HUES6 (cell line): ENCODE measurements around the gene CIAO1.

ENCODE experiments used
- H3K27ac ChIP-seq: 2 replicates; pipeline ENCODE4 v1.7.0; 2013; ENCODE audit warnings: low read depth, mild to moderate bottlenecking, low read length, inconsistent platforms
- H3K27me3 ChIP-seq: 2 replicates; pipeline ENCODE4 v1.6.1; 2013; ENCODE audit warnings: low read length; ENCODE audit not compliant: control insufficient read depth, insufficient read depth
- H3K36me3 ChIP-seq: 2 replicates; pipeline ENCODE4 v1.6.1; 2013; ENCODE audit warnings: low read length; ENCODE audit not compliant: control insufficient read depth, insufficient read depth
- H3K4me1 ChIP-seq: 2 replicates; pipeline ENCODE4 v1.6.1; 2013; ENCODE audit warnings: low read length; ENCODE audit not compliant: control insufficient read depth, insufficient read depth
- H3K4me3 ChIP-seq: 2 replicates; pipeline ENCODE4 v1.5.1; 2013; ENCODE audit warnings: low read depth, low read length
- H3K9ac ChIP-seq: one replicate; pipeline ENCODE4 v1.6.1; 2013; ENCODE audit warnings: mild to moderate bottlenecking, low read length
- H3K9me3 ChIP-seq: 2 replicates; pipeline ENCODE4 v1.6.1; 2013; ENCODE audit warnings: low read depth, low read length; ENCODE audit not compliant: control insufficient read depth, insufficient read depth

Gene CIAO1

DNA sequence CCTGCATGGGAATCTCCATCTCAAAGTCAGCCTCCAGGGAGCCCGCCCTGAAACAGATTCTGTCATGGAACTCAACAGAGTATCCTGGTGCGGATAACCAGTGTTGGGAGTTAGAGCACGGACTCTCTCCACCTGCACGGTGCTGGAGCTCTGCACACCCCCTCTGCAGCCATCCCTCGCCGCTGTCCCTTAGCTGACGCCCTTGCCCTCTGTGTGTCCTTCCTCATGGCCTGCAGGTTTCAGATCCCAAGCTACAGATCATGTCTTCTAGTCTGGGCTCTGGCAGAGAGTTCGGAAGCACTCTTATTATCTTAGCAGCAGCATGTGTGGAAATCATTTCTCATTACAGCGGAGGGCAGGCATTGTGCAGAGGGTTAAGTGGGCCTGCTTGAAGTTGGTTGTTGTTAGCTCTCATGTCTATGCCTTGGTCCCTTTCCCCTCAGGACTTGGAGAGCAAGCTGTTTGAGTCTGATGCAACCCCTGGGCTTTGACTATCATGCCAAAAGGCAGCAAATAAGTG lies 26.2 kb upstream of the CIAO1 start:
- H3K9me3 ChIP-seq: no peaks in the 10 kb centered on the region
- H3K27ac ChIP-seq: no peak overlapping the region
- H3K27me3 ChIP-seq: no peaks in the 10 kb centered on the region
- H3K9ac ChIP-seq: no peak overlapping the region
- no peak overlapping the region for H3K4me3 ChIP-seq
- no peaks in the 10 kb centered on the region for H3K4me1 ChIP-seq
- H3K36me3 ChIP-seq: no peaks in the 10 kb centered on the region

DNA sequence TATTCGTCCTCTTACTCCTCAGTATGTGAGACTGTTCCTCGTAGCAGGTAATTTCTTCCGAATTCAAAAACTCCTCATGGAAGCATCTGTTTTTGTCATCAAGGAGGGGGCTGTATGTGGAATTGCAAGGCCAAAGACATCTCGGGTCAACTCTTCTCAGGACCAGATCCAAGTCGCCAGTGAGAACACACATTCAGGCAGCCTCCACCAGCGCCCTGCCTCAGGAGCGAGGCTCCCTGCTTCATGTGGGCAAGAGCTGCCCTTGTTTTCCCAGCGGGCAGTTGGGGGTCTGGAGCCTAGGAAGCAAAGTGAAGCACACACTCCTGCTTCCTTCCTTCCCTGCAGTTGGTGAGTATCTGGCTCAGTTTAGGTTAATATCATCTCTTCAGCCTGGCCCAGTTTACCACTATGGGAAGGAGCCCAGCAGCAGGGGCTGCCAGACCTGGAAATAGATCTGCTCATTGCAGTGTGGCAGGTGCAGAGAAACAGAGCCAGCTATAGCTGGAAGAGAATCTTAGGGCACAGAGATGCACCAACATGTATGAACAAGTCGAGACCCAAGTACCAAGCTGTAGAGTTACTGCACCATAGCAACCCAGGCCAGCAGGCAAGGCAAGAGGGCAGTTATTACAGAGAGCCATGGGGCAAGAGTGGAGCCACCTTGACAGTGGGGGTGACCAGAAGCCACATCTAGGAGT lies 25.5 kb upstream of the CIAO1 start:
- H3K9ac ChIP-seq: no peak overlapping the region
- H3K27ac ChIP-seq: no peak overlapping the region
- no peaks in the 10 kb centered on the region for H3K4me1 ChIP-seq
- no peaks in the 10 kb centered on the region for H3K27me3 ChIP-seq
- H3K9me3 ChIP-seq: no peaks in the 10 kb centered on the region
- no peaks in the 10 kb centered on the region for H3K36me3 ChIP-seq
- no peak overlapping the region for H3K4me3 ChIP-seq

GRCh38 chr2:96241227-96241626 lies 24.8 kb upstream of the CIAO1 start:
- H3K4me3 ChIP-seq: no peak overlapping the region
- H3K27ac ChIP-seq: no peak overlapping the region

GRCh38 chr2:96241900-96242611 lies 24.0 kb upstream of the CIAO1 start:
- no peaks in the 10 kb centered on the region for H3K36me3 ChIP-seq

More at GRCh38 chr2:96241227-96241626, 24.8 kb upstream of the CIAO1 start:
- H3K36me3 ChIP-seq: no peaks in the 10 kb centered on the region
- no peaks in the 10 kb centered on the region for H3K27me3 ChIP-seq
- no peaks in the 10 kb centered on the region for H3K4me1 ChIP-seq
- no peaks in the 10 kb centered on the region for H3K9me3 ChIP-seq
- no peak overlapping the region for H3K9ac ChIP-seq

DNA sequence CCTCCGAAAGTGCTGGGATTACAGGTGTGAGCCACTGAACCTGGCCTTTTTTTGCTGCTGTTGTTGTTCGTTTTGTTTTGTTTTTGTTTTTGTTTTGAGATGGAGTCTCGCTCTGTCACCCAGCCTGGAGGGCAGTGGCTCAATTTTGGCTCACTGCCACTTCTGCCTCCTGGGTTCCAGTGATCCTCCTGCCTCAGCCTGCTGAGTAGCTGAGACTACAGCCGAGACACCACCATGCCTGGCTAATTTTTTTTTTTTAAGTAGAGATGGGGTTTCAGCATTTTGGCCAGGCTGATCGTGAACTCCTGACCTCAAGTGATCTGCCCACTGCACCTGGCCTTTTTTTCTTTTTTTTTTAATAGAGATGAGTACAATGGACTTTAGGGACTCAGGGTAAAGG lies 22.2 kb upstream of the CIAO1 start:
- Histone ChIP-seq H3K4me3 (no peak overlapping the region), H3K4me1 (no peaks in the 10 kb centered on the region), H3K9ac (no peak overlapping the region), H3K27me3 (no peaks in the 10 kb centered on the region), H3K9me3 (no peaks in the 10 kb centered on the region), H3K36me3 (no peaks in the 10 kb centered on the region), H3K27ac (no peak overlapping the region)

More at GRCh38 chr2:96241900-96242611, 24.0 kb upstream of the CIAO1 start:
- Histone ChIP-seq H3K9ac (no peak overlapping the region), H3K9me3 (no peaks in the 10 kb centered on the region), H3K4me3 (no peak overlapping the region), H3K4me1 (no peaks in the 10 kb centered on the region), H3K27me3 (no peaks in the 10 kb centered on the region), H3K27ac (no peak overlapping the region)

DNA sequence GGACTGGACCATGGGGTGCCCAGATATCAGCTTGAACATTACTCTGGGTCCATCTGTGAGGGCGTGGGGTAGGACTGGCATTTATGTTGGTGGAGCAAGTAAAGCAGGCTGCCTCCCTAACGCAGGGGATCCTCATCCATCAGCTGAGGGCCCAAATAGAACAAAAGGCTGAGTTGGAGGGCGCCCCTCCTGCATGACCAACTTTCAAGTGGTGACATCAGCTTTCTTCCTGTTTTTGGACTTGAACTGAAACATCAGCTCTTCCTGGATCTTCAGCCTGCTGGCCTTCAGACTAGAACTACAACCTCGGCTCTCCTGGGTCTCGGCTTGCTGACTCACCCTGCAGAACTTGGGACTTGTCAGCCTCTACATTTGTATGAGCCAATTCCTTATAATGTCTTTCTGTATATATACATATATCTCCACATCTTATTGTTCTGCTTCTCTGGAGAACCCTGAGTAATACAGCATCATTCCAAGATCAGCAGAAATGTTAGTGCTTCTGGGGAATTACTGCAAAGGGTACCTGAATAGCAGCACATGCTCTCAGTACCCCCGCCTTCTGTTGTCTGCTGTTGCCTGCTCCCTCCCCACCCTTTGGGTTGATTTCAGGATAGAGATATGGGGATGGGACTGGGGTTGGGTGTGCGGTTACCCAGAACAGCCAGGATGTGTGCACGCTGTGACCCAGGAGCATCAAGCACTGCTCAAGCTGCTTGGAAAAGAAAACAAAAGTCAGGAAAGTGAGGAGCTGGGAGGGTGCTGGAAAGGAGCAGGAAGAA lies 20.2 kb upstream of the CIAO1 start:
- Histone ChIP-seq H3K36me3 (no peaks in the 10 kb centered on the region), H3K4me3 (no peak overlapping the region), H3K27me3 (no peaks in the 10 kb centered on the region), H3K9me3 (no peaks in the 10 kb centered on the region), H3K9ac (no peak overlapping the region), H3K27ac (no peak overlapping the region), H3K4me1 (no peaks in the 10 kb centered on the region)

- peaks cover 4% of the 10 kb centered on the region for H3K36me3 ChIP-seq
- no peaks in the 10 kb centered on the region for H3K9me3 ChIP-seq
- H3K4me1 ChIP-seq: peaks cover 3% of the 10 kb centered on the region; the same call in 1 of the 2 replicates
- no peak overlapping the region for H3K4me3 ChIP-seq
- no peaks in the 10 kb centered on the region for H3K27me3 ChIP-seq
- no peak overlapping the region for H3K9ac ChIP-seq
- no peak overlapping the region for H3K27ac ChIP-seq
Measured at GRCh38 chr2:96247009-96247408, 19.0 kb upstream of the CIAO1 start.

DNA sequence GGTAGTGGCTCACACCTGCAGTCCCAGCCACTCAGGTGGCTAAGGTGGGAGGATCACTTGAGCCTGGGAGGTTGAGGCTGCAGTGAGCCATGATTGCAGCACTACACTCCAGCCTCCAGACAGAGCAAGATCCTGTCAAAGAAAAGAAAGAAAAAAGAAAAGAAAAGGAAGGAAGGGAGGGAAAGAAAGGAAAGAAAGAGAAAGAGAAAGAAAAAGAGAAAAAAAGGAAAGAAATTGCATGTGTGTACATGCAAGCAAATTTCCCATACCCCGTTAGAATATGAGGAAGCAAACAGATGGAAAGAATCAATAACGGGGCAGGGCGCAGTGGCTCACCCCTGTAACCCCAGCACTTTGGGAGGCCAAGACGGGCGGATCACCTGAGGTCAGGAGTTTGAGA lies 18.1 kb upstream of the CIAO1 start:
- peaks cover 4% of the 10 kb centered on the region; the same call in 1 of the 2 replicates for H3K4me1 ChIP-seq
- H3K9me3 ChIP-seq: no peaks in the 10 kb centered on the region
- peaks cover 13% of the 10 kb centered on the region for H3K36me3 ChIP-seq
- H3K27ac ChIP-seq: no peak overlapping the region
- no peak overlapping the region for H3K9ac ChIP-seq
- no peak overlapping the region for H3K4me3 ChIP-seq
- H3K27me3 ChIP-seq: no peaks in the 10 kb centered on the region

GRCh38 chr2:96248624-96249023 lies 17.4 kb upstream of the CIAO1 start:
- Histone ChIP-seq H3K4me1 (peaks cover 4% of the 10 kb centered on the region; the same call in 1 of the 2 replicates), H3K27ac (no peak overlapping the region), H3K9ac (no peak overlapping the region), H3K27me3 (no peaks in the 10 kb centered on the region), H3K9me3 (no peaks in the 10 kb centered on the region), H3K4me3 (no peak overlapping the region), H3K36me3 (peaks cover 20% of the 10 kb centered on the region)

GRCh38 chr2:96249654-96250053 lies 16.4 kb upstream of the CIAO1 start:
- Histone ChIP-seq H3K9me3 (no peaks in the 10 kb centered on the region), H3K9ac (no peak overlapping the region), H3K4me1 (peaks cover 4% of the 10 kb centered on the region; the same call in 1 of the 2 replicates), H3K36me3 (peaks cover 30% of the 10 kb centered on the region), H3K4me3 (no peak overlapping the region), H3K27ac (no peak overlapping the region), H3K27me3 (no peaks in the 10 kb centered on the region)
